HG03025 (cell line): ENCODE measurements around the gene DCUN1D3.

ENCODE experiments used
- ATAC-seq: cut with Tn5 transposase; IDR thresholded peaks from one replicate; pipeline ENCODE4 v1.9.1; 2021; ENCODE audit warnings: mild to moderate bottlenecking, moderate library complexity; ENCODE audit not compliant: unreplicated experiment, low FRiP score

The DCUN1D3 gene

GRCh38 chr16:20920799-20921198 is 20.6 kb upstream of the DCUN1D3 start:
- no peak for ATAC-seq

GRCh38 chr16:20920091-20920490 is 19.9 kb upstream of the DCUN1D3 start:
- no peak for ATAC-seq

- ATAC-seq = no peak
Measured at GRCh38 chr16:20918486-20919239, 18.5 kb upstream of the DCUN1D3 start.

- ATAC-seq = no peak
Measured at GRCh38 chr16:20916942-20917341, 16.8 kb upstream of the DCUN1D3 start.

- ATAC-seq = no peak
Measured at GRCh38 chr16:20916289-20916688, 16.1 kb upstream of the DCUN1D3 start.

GRCh38 chr16:20911361-20911760 is 11.2 kb upstream of the DCUN1D3 start:
- ATAC-seq = no peak

GRCh38 chr16:20910781-20911321 is 10.7 kb upstream of the DCUN1D3 start:
- ATAC-seq = no peak

- ATAC-seq = no peak
Measured at GRCh38 chr16:20906341-20907255, 6.4 kb upstream of the DCUN1D3 start.

GRCh38 chr16:20905576-20905975 is 5.4 kb upstream of the DCUN1D3 start:
- ATAC-seq = no peak

- no peak for ATAC-seq
Measured at GRCh38 chr16:20904507-20905081, 4.4 kb upstream of the DCUN1D3 start.

GRCh38 chr16:20903899-20904506 is 3.8 kb upstream of the DCUN1D3 start:
- no peak for ATAC-seq

GRCh38 chr16:20903116-20903898 is 3.1 kb upstream of the DCUN1D3 start:
- ATAC-seq = no peak

GRCh38 chr16:20902426-20902825 is 2.3 kb upstream of the DCUN1D3 start:
- ATAC-seq = no peak

- ATAC-seq = no peak
Measured at GRCh38 chr16:20901436-20902112, 1.4 kb upstream of the DCUN1D3 start.

- no peak for ATAC-seq
Measured at GRCh38 chr16:20901068-20901435, 894 bp upstream of the DCUN1D3 start.

- no peak for ATAC-seq
Measured at GRCh38 chr16:20899477-20900298, 470 bp downstream of the DCUN1D3 start.

GRCh38 chr16:20899071-20899470 is 1.1 kb downstream of the DCUN1D3 start:
- ATAC-seq = no peak

- no peak for ATAC-seq
Measured at GRCh38 chr16:20897922-20898321, 2.2 kb downstream of the DCUN1D3 start.
